Femur (tissue), 1 donor: Measurements from ENCODE around the gene EPHA2.
A peak's percentile ranks its signal among the peaks of the same experiment; 100 is the strongest.
"Not testable (repeated sequence)": the region's sequence is repeated elsewhere in the genome, so short reads cannot be mapped to it uniquely, and the experiment has no call there.

ENCODE experiments used
- DNase-seq: peaks from one replicate; pipeline ENCODE4 v3.0.0-alpha.2; 2017

The EPHA2 gene

DNA sequence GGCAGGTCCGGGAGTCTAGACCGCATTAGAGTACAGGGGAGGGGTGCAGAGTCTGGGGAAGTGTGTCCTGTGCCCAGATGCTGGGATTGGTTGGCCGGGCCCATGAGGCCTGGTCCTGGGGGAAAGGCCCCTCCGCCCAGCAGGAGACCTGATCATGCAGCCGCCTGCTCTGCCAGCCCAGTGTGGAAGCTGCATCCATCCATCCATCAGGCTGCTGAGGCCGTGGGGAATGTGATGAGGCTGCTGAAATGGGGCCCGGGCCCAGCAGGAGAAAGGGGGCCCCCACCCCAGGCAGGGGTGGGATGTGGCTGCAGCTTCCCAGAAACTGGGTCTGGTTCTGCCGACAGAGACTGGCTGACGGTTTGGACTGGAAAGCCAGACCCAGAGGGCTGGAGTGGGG, 37.2 kb downstream of the EPHA2 start:
- no peak for DNase-seq

DNA sequence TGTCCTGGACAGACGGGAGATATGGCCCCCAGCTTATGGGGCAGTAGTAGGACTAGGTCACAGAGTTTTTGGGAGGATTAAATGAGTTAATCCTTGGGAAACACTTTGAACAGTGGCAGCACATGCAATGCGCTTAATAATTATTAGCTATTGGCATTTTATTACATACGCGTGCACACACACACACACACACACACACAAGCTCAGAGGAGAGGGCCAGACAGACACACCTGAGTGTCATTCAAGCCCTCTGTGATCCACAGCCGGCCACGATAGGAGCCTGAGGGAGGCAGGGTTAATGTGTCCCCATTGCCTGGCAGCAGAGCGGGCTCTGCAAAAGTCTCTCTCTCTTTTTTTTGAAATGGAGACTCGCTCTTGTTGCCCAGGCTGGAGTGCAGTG, 37.9 kb downstream of the EPHA2 start:
- DNase-seq, result no peak

DNA sequence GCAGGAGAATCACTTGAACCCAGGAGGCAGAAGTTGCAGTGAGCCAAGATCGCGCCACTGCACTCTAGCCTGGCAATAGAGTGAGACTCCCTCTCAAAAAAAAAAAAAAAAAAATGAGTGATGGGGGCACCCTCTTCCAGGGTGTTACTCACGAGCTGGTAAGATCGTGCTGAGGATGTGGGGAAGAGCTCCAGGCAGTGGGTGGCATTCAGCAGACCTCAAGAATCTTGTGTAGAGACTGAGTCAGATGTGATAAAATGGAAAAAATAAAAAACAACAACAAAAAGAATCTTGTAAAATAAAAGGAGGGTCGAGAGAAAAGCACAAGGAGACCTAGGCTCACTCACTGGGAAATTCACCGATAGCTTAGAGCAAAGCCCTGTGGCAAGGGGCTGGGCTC, 38.5 kb downstream of the EPHA2 start:
- DNase-seq, result no peak

DNA sequence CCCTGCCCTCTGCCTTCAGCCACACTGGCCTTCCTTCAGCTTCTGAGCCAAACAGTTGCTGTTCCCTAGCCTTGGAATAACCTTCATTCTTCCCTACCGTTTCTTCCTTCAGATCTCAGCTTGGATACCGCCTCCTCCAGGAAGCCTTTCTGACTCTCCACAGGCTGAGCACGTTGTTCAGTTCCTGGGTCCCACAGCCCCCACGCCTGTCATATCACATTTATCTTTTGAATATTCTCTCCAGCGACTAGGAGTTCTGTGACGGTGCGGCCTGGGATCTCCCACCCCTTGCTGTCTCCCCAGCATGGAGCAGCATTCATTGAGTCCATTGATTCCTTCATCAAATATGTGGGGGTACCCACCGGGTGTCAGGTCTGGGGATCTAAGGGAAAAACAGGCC, 39.2 kb downstream of the EPHA2 start:
- no peak for DNase-seq

DNA sequence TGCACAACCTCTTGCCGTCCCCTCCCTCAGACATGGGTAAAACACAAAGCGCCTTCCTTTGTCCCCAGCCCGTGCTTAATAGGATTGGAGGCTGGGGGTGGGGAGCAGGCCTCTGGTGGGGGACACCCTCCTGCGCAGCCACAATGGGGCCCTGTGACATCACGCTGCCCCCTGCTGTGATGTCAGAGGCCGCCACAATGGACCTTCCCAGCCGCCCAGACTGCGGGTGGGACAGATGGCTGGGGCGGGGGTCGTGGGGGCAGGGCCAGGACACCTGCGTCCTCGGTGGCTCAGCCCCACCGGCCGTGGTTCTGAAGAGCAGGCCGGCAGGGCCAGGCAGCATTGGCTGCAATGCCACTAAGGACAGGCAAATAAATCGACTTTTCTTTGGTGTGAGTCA, 39.9 kb downstream of the EPHA2 start:
- no peak for DNase-seq

DNA sequence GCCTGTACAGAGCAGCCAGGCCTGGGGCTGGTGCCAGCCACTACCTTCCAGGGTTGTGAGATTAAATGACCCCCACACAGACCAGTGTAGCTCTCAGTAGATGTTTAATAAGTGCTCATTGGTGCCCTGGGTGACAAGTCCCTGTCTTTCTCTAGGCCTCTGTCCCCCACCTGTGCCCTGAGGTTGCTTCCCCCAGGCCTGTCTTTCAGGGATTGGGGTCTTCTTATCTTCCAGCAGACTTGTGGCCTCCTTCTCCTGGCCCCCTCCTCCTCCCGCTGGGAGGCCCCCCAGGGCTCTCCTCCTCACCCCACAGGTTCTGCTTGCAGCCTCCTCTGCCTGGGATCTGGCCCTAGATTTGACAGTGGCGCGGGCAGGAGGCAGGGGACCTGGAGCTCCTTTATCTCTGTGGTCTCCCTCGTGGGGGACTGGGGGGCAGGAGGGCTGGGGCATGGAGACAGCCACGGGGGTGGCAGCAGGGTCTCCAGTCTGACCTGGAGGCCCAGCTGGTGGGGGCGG, 40.3 kb downstream of the EPHA2 start:
- peak; percentile 19 for DNase-seq

DNA sequence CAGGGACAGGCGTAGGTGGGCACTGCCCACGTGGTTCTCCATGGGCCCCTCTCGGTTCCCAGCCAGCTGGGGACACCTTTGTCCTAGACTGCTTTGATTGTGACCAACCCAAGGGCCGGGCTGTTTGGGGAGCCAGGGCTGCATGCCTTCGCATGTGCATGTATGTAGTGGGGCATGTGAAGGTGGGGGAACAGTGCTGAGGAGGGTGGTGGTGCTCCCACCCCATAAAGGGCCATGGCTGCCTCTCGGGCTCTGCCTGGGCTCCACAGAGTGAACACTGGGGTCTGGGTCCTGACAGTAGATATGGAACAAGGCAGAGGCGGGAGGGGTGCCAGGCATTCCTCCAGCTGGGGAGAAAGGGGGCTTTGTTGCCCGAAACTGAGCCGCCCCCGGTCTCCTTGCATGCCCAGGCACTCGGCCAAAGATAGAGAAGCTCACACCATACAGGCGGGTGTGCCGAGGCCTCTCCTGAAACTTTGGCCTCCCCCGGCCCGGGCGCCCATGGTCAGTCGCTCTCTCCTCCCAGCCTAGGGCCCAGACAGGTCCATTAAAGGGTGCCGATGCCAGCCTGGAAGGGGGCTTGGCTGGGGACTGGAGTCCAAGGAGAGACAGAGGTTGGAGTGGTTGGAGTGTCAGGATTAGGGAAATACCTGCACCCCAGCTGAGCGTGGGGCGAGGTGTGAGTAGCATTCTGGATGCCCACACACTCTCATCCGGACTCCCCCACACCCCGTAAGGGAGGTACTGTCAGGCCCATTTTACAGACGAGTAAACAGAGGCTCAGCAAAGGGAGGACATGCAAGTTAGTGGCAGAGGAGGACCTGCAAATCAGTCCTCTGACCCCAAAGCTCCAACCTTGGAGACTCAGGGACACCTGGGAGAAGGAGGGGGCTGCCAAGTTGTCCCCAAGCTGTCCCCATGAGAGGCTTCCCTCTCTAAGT, 41.1 kb downstream of the EPHA2 start:
- peak; percentile 54 for DNase-seq

DNA sequence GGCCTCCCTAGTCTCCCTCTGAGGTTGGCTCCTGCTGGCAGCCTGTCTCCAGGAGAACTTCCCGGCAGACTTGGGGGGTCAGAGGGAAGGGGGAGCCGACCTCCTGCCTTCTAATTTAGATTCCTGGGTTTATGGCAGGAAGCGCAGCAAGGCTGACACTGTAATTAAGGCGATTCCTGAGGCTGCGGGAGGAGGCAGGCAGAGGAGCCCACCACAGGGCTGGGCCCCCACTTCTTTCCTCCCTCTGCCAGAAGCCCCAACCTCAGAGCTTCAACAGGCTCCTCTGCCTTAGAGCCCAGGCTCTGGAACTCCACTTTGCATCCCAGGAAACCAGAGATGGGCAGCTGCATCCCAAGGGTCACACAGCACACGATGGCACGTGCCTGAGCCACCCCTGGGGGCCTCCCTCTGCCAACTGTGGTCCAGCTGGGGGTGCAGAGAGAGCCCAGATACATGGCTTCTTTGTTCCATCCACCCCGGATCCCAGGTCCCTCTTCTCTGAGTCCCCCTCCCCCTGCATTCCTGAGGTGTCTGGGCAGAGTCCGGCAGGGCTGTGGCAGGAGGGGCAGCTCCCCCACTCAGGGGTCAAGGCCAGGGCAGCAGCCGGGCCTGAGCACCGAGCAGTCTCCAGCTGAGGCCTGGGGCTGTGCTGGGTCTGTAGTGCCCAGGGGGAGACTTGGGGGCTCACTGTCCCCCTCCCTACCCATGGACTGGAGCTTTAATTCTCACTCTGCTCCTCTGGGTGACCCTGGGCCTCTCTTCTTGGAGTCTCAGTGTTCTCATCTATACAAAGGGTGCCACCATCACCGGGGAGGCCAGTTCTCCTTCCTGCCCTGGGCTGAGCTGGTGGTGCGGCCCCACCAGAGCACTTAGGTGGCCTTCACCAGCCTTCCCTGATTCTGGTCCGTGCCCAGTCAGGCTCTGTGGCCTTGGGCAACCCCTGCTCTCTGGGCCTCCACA, 43.0 kb downstream of the EPHA2 start:
- DNase-seq, result peak; percentile 77

DNA sequence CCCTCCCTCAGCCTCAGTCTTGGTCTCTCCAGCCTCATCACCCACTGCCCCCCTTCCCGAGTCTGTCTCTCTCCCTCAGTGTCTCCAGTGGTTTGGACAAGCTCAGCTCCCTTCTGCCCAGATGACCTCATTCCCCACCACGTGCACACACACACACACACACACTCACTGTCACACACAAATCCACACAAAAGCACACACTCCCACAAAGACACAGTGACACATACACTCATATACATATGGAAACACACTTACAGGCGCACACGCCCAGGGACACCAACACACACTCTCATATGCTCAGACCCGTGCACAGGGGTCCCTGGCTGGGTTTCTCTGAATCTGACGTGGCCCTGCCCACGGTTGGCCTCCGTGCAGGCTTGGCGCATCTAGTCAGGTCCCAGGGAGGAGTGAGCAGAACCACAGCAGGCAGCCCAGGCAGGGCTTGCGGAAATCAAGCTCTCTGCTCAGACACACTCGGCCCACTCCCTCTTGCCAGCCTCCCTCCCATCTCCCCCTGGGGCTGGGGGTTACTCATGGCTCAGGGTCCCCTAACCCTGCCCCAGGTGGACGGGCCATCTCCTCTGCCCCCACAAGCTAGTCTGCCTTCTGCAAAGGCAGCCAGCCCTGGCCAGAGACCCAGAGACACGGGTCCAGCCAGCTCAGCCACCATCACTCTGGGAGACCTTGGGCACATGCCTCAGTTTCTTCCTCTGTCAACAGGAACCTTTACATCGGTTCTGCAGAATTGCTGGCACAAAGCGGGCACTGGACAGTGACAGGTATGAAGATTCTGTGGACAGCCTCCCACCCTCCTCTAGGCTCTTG, 43.9 kb downstream of the EPHA2 start:
- DNase-seq, result peak; percentile 84

DNA sequence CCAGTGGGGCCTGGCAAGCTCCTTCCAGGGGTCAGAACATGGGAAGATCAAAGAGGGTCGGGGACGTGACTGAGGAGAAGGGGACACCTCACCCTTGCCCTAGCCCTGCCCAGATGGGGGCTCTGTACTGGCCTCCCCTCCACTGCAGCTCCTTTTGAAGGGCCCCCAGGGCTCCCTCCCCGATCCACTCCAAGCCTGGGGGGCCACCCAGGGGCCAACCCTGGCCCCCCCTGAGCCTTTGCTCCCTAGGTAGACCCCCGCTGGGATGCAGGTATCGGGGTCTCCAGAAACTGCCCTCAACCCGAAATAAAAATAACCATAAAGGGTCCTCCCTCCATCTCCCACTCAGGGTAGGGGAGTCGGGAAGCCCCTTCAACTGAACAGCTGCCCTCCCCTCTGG, 45.0 kb downstream of the EPHA2 start:
- no peak for DNase-seq

DNA sequence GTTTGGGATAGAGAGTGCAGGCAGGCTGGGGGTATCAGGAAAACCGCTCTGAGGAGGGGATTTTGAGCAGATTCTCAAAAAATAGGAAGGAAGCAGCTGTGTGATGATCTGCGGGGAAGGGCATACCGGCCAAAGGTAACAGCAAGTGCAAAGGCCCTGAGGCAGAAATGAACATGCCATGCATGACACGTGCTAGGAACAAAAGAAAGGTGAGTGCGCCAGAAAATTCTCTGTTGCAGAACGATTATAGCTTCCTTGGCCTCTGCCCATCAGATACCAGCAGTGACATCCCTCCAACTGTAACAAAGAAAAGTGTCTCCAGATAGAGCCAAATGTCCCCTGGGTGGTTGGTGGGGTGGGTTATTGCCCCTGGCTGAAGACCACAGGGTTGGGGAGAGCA, 45.4 kb downstream of the EPHA2 start:
- DNase-seq, result no peak

DNA sequence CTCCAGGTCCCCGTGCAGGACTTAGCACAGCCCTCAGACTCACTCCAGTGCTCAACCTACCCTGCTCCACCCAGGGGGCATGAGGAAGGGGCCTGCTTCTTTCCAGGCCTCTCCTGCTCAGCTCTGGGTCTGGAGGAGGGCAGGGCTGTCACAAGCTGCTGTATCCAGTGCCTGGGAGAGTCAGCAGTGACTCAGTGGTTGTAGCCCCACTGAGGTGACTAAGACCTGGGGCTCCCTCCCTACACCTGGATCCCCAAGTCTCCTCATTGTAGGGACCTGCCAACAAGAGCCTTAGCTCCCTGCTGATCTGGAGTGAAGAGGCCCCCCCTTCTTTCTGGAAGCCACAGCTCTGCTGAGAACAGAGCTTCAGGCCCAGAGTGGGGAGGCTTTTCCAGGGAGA, 46.3 kb downstream of the EPHA2 start:
- DNase-seq, result no peak

DNA sequence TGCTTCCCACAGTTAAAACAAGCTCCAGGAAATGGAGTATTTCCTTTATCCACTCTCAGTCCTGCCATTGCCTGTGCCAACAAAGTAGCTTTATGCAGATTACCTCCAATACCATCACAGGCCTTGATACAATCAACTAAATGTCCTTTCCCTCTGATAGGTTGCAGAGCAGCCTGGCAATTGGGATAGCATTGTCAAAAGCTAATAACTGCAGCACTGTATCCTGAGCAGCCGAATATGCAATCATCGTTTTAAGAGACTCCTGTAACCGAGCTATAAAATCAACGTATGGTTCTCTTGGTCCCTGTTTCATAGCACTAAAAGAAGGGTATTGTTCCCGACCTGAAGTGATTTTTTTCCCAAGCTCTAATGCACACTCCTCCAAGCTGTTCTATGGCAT, 48.8 kb downstream of the EPHA2 start:
- DNase-seq, result not testable (repeated sequence)

DNA sequence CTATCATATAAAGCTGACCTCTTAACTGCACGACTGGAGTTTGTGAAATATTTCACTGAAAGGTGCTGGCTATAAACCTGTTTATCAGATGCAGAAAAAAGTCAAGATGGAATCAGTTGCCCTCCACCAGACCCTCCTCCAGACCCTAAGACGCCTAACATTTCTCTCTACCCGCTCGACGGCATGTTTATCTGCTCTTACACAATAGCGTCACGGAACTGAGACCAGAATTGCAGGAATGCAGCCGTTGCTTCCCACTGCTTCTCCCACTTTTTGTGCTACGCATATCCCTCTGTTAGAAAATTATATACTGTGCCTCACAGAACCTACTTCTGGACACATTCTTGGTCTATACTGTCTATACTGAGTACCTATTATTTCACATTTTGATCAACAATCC, 54.2 kb downstream of the EPHA2 start:
- no peak for DNase-seq

DNA sequence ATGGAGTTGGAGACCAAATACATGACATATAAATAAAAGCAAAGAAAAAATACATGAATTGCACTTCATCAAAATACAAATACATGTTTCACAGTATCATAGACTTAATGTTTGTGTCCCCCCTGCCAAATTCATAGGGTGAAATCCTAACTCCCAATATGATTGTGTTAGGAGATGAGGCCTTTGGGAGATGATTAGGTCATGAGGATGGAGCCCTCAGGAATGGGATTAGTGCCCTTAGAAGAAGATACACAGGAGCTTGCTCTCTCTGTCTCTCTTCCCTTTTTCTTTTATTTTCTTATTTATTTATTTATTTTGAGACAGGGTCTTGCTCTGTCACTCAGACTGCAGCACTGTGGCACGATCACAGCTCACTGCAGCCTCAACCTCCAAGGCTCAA, 56.5 kb downstream of the EPHA2 start:
- DNase-seq, result no peak

DNA sequence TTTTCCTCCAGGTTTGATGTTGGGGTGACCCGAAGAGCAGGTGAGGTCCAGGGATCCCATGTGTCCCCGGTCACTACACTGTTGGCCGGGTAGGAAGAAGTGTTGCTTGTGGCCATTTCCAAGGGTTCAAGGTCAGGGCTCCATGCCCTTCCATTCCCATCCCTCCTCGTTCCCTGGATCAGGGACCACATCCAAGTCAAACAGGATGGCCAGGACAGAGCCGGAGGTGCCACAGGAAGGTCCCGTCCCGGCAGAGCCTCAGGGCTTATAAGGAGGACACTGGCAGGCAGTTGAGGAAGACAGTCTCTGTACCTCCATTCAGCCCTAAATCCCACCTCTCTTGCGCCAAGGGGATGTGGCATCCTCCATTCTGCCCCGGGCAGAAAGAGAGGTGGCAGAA, 60.4 kb downstream of the EPHA2 start:
- DNase-seq, result no peak

DNA sequence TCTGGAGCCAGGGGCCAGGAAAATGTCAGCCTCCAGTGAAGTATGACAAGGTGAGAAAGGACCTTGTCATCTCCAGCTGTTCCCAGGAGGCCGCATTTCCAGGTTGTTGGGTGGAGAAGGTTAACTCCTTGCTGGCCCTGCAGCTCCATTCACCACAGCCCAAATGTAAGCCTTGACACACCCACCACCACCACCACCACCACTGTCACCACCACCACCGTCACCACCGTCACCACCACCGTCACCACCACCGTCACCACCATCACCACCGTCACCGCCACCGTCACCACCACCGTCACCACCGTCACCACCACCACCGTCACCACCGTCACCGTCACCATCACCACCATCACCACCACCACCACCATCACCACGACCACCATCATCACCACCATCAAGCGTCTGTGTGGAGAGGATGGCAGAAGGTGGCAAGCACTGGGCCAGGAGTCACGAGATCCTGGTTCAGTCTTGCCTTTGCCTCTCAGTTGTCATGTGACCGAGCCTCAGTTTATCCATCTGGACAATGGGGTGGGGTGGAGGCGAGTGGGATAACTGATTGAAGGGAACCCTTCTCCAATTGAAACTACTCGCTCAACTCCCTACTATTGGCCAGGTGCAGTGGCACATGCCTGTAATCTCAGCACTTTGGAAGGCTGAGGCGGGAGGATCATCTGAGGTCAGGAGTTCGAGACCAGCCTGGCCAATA, 61.3 kb downstream of the EPHA2 start:
- no peak for DNase-seq

DNA sequence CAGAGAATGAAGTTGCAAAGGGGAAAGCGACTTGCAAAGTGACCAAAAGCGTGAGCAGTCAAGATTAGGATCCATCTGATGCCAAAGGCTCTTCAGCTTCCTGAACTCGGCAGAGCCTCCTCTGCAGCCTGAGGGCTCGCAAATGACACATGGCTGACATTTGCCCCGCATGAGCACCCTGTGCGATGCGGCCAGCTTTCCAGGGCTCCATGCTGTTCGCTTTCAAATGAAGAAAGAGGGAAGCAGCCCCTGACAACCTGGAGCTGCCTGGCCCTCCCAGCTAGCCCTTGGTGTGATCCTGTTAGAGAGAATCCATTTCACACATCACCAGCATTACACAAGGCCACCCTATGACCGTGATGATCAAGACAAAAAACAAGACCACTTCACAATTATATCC, 62.3 kb downstream of the EPHA2 start:
- no peak for DNase-seq

DNA sequence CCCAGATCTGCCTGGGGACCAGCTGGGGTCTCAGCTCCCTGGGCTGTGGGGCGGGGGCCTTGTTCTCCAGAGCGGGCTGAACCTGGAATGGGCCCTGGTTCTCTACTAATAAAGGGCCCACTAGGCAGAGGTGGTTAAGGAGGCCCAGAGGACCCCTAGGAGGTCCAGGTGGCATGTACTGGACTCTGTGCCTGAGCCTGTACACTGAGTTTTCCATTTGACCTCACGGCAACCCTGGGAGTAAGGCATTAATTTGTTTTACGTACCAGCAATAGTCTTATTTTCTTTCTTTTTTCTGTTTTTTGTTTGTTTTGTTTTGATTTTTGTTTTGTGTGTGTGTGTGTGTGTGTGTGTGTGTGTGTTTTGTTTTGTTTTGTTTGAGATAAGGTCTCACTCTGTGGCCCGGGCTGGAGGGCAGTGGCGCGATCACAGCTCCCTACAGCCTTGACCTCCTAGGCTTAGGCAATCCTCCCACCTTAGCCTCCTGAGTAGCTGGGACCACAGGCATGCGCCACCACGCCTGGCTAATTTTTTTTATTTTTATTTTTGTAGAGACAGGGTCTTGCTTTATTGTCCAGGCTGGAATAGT, 62.9 kb downstream of the EPHA2 start:
- no peak for DNase-seq

DNA sequence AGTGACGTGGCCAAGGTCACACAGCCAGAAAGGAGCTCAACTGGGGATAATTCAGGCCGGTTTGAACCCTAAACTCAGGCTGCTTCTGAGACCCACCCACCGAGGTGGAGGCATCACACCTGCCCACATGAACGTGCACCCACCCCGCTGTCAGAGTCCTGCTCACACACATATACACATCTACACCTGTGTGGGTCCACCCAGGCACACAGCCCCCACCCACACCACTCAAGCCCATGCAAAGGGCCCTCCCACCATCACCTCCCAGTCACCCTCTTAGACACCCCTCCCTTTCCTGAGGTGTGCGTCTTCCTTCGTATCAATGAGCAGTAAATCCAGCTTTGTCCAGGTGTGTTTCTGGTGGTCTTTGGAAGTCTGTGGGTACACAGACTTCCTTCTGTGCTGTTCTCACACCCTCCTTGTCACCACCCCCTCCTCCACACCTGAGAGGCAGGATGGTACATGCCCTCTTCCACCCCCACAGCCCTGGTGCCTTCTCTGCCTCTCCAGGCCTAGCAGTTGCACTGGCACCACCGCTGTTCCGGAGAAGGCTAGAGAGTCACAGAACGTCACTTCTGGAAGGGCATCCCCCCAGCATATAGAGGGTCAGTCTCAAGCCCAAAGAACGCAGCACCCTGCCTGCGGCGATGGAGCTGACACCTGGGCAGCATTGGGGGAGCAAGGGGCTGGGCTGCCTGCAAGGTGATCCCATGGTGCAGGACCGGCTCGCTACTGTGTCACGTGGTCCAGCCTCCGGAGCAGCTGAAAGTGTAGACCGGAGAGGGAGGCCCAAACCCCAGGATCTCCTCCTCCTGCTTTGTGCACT, 63.6 kb downstream of the EPHA2 start:
- no peak for DNase-seq

DNA sequence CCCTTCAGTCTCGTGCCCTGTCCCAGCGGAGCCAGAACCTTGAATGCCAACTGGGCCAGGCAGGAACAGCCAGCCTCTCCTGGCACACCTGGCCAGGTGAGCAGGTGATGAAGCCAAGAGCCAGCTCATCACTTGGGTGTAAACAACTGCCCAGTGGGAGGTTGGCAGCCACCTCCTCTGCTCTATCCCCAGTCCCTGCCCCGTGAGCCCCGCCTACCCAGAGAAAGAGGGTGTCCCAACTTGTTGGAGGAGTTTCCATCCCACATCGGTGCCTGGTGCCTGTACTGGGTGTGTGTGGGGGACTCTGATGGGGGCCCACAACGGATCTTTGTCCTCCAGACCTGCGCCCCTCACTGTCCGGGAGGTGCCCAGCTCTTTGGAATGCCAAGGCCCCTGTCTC, 64.6 kb downstream of the EPHA2 start:
- DNase-seq, result no peak
